Hippocampal formation (tissue), 2 donors: ENCODE results near the gene SSNA1.
A peak's percentile ranks its signal among the peaks of the same experiment; 100 is the strongest.

Experiments
- DNase-seq, 2 donors: peaks; one replicate each; lab custom pipeline; 2025; lab: John Stamatoyannopoulos, UW

Gene SSNA1

DNA sequence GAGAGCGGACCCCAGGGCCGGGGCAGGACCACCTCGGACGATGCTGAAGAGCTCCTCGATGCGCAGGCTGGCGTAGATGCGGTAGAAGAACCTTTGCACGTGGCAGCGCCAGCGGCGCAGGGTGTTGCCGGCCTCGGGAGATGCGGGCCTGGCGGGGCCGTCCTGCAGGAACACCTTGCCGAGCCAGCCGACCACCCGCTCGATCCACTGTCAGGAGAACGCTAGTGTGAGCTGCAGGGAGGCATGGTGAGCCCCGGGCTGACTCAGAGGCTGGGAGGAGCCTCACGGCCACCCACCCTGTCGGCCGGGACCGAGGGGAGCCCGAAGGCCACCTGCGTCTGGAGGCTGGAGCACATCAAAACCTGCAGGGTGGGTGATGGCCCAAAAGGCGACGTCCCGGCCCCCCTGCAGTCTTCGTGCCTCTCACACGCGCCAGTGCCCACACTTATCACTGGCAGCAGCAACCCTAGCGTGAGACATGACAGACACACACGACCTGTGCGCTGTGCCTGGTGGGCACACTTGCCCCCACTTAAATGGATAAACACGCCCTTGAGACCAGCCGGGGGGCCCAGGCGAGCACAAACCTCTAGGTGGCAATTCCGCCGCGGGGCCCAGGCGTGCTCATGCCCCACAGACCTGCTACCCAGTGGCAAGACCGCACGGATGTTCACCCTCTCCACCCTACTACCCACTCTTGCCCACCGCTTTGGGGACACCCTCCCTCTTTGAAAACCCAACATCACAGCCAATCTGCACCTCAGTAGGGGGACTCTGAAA lies 3.4 kb upstream of the SSNA1 start:
- no peak for DNase-seq

DNA sequence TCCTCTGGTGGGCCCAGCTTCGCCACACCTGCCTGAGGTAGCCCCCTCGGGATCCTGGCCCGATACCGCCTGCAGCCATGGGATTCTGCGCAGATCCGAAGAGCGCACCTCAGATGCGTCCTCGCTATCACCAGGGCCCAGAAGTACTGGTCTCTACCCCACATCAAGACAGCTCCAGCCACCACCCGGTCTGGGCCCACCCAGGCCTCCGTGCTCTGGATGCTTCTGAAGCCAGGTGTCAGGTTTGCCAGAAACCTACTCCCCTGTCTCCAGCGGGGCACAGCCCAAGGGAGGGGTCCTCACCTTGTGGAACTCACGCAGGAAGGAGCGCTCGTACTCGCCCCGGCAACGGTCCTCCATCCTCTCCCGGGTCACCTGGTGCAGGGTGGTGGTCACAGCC lies 2.6 kb upstream of the SSNA1 start:
- no peak for DNase-seq

DNA sequence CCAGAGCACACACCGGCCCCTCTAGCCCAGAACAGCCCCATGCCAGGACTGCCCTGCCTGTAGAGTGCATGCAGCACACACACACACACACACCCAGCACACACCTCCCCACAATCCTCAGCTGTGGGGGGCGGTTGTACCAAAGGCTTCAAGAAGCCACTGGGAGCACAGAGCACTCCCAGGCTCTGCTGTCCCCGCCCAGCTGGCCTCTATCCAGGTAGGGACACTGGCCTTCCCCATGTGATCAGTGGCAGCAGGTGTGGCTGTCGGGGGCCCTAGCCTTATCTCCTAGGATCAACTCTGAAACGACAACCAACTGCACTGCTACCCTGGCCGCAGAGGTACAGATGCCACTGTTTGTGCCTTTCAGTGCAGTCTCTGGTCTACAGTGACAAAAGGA lies 2.1 kb upstream of the SSNA1 start:
- DNase-seq, result no peak

DNA sequence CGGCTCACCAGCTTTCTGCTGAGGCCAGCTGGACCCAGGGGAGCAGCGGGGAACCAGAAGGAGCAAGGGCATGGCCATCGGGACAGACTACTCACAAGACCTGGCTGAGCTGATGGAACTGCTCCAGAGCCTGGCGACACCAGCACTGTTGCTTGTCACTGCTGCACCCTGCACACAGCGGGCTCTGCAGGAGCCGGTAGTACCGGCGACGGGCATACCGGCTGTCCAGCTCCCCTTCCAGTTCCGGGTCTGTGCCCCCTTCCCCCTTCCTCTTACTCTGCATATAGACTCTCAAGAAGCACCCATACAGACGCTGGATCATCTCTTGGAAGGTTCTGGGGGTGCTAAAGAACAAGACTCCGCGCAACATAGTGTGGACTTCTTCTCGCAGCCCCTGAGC lies 1.1 kb upstream of the SSNA1 start:
- DNase-seq, result no peak

DNA sequence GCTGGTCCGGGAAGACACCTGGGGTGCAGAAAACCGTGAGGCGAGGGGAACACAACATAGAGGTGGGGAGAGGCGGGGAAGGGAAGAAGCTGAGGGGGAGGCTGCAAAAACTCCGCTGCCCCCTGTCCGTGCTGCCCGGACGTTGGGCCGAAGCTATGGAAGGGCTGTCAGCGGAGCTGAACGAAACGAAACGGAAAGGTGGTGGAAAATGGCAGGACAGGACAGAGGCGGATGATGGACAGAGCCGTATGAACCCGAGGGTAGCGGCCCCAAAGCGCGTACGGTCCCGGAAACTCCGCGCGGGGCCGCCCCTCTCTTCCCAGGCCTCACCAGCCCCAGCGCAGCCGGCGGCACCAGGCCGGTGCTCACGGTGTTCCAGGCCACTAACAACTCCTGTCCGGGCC lies 388 bp upstream of the SSNA1 start:
- no peak for DNase-seq

DNA sequence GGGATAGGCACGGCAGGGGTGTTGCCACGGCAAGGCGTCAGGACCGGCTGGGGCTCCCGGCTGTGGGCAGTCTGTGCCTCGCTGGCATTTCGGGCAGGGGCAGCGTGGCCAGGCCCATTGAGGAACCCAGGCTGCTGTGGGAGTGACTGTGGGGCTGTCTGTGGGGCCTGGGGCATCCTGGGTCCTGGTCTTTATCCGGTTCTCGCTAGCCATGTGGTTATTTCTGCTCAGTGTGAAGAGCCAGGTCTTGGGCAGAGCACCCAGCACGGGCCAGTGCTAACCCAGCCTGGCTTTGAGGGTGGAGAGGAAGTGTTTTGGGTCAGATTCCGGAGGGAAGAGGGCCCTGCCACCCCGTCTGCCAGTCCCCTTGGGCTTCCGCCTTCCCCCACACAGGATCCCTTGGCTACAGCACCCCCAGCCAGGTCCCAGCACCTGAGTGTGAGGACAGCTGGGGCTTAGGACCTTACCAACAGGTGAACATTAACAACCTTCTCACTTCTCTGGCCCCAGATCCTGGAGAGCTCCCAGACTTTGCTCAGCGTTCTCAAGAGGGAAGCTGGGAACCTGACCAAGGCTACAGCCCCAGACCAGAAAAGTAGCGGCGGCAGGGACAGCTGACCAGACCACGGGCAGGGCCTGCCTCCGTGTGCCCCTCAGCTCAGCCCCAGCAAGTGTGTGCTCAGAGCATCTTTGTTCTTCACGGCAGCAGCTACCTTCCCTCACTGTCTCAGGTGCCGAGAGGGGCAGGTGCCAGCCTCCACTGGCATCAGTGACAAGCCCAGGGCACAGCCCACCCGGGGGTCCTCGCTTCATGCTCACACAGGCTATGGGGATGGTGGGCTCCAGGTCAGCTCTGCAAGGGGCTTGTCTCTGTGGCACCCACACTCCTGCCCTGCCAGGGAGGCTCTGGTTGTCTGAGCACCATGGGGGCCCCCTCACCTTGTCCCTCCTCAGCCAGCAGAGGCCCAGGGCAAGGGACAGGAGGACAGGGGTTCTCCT lies 1.1 kb downstream of the SSNA1 start:
- no peak for DNase-seq

DNA sequence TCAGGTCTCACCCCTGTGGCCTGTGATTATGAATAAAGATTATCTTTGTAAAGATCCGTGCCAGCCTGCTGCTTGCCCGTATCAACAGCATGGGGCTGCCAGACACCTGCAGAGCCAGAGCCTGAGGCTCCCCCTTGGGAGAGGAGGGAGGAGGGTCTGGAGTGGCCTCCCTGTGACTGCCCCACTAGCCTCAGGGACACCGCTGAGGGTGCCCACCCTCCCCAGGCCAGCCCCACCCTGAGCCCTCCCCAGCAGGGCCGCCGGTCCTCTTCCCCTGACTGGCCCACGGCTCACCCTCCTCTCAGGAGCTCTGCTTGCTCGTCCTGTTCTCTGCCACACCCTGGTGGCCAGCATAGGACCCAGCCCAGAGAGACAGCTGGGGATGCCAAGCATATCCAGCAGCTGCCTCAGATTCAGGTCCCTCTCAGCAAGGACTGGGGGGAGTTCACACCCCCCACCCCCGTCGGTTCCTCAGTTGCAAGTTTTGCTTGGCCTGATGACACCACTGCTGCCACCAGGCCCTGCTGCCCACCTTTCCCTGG lies 1.9 kb downstream of the SSNA1 start:
- DNase-seq, result no peak

DNA sequence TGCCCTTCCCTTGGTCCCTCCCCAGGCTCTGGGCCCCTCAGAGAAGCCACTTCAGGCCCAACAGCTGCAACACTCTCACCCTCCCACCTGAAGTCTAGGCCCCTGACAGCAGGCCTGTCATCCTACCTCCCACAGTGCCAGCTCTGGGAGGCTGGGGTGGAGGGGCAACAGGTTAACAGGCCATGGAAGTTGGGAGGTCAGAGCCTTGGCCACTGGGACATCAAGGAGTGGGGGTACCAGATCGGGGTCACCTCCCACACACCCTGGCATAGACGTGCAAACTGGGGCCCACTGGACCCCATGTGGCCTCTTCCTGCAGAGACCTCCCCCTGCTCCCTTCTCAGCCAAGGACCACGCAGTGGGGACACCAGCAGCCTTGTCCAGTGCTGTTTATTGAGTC lies 2.8 kb downstream of the SSNA1 start:
- DNase-seq, result no peak

DNA sequence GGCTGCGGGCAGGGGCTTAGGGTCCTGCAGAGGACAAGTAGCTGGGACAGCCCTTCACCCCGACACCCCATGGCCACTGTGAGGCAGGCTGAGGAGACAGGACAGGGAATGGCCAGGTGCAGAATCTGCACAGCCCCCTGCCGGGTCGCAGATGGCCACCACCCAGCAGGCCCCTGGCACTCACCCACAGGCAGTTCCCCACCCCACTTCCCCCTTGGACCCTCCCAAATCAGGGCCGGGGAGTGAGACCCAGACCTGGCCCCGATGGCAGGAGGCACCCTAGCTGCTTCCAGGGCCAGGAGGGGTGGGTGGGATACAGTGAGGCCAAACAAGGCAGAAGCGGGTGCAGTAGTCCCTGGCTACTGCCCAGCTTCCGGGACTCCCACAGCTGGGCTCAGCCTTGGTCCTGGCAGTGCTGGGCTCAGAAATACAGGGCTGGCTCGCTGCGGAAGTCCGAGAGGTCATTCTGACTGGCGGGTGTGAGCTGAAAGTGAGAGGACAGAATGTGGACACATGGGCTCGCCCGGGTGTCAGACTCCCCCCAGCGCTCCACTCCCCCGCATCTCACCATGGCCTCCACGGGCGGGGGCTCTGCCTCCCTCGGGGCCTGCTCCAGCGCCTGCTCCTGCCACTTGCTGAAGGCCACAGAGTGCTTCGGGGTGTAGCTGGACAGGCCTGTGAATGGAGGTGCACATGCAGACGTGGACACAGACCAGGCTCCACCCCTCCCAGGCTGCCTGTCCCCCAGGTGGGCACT lies 3.4 kb downstream of the SSNA1 start:
- DNase-seq, result peak; percentile 57 to 74

DNA sequence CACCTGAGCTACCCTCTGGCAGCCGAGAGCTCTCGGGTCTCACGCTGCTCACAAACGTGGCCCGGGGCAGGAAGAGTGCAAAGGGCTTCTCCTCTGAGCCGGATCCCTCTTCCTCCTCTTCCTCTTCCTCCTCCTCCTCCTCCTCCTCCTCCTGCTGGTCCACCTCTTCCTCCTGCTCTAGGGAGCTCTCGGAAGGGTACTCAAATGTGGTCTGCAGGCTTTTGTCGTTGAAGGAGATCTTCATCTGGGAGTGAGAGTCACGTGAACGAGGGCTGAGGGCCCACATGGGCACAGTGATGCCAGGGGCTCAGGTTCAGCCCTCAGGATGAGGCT lies 3.9 kb downstream of the SSNA1 start:
- no peak for DNase-seq

DNA sequence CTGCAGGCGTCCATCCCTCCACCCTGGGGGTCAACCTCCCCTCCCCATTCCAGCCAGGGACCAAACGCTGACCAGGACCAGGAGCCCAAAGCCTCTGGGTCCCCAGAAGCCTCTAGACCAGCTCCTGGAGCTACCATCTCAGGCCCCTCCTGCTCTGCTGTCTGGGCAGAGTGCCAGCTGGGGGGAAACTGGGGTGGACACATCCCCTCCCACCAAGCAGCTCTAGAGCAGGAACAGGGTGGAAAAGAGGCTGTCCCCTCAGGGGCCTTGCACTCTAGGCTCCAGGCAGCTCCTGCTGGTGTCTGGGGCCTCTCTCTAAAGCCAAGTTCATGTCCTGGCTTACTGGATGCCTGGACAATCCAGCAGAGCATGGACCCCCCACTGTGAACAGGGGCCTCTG lies 4.4 kb downstream of the SSNA1 start:
- no peak for DNase-seq

DNA sequence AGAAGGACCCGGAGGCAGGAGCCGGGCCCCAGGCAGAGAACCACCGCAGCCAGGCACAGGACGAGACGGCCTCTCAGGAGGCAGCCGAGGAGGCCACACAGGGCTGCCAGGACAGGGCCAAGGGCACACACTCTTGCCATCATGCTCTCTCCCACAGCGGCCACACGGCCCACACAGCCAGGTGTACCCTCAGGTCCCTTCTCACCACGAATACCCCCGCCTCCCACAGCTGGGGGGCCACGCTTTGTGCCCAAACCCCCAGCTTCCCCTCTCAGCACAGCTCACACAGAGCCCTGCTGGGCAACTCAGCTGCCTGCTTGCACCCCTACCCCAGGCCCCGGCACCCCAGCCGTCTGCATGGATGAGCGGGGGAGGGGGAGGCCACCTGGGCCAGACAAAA lies 5.3 kb downstream of the SSNA1 start:
- DNase-seq, result no peak

DNA sequence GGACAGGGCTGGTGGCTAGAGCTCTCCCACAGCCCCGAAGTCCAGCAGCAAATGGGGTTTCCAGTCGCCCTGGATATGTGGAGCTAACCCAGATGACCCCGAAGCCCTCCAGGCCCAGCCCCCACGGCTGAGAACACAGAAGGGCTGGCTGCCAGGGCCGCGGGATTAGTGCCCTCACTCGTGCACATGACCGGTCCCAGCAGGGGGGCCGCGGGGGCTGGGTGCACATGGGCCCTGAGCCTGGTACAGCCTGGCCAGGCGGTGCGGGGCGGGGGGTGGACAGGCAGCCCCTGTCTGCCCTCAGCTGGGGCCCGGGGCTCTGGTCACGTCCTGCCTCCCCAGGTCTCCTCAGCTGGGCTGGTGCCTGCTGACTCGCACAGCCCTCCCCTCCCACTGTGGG lies 5.9 kb downstream of the SSNA1 start:
- peak; percentile 86 to 93 for DNase-seq

DNA sequence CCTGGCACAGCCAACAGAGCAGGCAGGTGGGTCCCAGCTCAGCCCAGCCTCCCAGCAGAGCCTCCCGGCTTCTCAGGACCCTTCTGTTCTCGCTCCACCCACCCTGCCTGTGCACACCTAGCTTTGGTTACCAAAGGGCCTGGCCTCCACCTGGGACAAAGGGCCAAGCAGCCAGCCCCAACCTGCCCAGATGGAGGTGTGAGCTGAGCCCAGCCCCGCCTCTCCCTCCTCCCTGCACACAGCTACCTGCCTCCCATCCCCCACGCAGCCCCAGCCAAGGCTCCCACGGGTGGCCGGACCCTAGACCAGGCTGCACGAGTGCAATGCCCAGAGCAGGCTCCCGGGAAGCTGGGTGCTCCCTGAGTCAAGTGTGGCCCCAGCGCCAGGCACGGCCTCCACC lies 6.4 kb downstream of the SSNA1 start:
- no peak for DNase-seq

DNA sequence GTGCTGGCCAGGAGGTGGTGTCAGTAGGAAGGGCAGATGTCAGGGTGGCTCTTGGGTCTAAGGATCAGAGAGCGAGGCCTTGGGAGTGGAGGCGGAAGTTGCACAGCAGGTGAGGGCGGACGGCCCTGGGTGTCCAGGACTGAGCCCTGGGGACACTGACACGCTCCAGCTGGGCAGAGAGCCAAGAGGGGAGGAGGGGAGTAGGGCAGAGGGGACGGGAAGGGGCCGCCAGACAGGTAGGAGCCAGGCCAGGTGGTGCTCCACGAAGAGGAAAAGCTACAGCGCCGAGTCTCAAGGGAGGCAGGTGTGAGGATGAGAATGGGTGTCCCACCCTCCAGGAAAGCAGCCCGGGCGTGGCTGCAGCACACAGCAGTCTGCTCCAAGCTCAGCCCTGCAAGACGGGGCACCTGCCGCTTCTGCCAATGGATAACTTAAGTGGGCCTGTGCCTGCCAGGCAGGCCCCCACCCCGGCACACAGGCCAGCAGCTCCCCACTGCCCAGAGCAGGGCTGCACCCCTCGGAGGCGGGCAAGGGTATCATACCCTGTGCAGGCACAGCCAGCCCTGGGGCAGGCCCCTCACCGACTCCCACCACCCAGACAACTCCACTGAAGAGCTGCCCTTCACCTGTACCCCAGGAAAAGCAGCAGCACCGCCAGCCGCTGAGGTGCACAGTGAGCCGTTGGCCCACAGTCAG lies 7.2 kb downstream of the SSNA1 start:
- DNase-seq, result no peak

DNA sequence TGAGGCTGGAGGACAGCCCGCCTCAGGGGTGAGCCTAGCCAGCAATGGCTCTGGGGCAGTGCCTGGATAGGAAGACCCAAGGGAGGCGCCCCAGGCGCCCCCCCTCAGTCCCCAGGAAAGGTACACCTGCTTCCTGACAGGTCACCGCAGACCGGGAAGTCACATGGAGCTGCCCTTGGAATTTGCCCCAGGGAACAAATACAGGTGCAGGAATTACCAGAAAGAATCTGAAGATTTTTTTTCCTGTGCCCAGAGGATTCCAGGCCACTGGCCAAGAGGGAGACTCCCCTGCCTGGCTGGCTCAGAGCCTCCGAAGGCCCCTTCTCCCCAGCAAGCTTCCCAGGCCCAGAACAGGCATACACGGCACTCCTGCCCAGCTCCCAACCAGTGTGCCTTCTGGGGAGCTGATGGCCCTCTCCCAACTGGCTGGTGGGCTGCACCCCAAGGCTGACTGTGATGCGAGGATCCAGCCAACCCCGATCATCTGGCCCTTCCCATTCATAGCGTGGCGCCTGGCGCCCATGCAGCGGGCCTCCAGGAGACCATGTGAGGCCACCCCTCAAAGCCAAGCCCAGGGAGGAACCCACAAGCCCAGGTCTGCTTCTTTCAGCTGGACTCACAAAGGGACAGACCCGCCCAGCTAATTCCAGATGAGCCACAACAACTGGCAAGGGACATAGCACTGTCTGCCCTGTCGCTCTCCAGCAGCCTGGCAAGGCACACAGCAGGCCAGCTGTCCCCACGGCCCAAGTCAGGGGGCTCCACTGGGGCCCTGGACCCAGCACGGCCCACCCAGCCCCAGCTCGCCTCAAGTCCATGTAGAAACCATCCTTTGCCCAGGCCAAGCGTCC lies 9.8 kb downstream of the SSNA1 start:
- DNase-seq, result no peak

DNA sequence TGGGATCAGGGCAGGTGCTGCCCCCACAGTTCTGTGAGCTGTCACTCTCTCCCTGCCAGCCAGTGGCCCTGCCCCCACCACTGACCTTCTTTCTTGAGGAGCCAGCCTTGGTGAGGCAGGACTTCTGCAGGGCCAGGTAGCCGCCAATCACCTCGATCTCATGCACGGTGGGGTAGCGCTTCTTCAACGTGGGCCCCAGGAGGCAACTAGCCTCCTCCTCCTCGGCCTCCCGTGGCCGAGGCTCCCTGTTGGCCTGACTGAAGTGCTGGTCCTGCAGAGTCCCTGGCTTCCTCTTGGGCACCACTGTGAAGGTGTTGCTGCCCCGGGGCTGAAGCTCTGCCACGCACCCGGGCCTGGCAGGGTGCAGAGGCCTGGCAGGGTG lies 10.4 kb downstream of the SSNA1 start:
- no peak for DNase-seq

DNA sequence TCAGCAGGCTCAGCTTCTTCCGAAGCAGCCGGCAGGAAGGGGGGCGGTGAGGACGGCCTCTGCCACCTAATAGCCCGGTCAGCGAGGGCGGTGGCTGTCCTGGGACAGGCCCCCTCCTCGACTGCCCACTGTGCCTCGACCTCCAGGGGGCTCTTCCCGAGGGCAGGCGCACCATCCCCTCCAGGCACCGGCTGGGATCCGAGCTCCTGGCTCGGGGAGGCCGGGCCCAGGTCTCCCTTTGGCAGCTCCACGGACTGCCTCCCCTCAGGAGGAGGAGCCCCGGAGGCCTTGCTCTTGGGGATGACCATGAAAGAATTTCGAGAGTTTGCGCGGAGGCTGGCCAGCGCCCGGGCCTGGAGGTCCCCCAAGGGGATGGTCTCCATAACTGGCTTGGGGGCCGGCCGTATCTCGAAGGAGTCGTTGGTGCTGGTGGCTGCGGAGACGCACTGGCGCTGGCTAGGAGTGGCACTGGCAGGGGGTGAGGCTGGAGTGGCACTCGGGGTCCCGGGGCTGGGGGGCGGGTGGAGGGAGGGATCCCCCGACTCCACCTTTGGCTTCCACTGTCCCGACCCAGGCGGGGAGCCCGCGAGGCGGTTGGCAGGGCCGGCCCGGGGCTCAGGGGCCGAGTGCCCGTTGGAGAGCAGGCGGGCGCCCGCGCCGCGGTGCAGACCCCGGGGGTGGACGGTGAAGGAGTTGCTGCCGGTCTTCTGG lies 11.1 kb downstream of the SSNA1 start:
- no peak for DNase-seq

DNA sequence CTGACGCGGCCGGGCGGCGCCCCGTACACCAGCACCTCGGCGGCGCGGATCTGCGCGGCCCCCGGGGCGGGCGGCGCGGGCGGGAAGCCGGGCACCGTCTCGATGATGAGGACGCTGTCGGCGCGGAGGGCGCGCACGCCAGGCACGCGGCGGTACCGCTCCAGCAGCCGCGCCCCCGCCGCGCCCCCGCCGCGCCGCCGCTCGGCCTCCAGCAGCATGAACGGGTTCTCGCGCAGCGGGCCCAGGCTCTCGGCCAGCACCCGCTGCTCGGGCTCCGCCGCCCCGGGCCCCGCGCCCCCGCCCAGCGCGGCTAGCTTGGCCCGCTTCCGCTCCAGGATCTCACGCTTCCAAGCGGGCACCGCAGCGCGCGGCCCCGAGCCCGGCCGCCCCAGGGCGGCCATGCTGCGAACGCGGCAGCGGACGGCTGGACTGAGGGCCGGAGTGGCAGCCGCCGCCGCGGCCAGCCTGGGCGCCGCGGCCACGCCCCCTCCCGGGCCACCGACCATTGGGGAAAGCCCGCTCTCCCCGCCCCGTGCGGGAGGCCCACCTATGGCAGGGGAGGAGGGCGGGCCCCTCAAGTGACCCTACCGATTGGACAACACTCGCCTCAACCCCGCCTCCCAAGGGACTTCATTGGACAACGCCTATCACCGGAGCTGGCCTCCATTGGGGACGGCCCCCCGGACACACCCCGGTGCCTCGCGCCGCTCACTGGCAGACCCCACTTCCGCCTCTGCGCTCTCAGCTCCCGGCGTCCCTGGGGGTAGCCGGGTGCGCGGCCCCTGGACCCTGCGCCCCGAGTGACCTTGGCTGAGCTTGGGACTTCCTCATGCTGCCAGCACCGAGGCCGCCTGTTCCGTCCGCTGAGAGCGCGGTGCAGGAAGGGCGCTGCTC lies 12.1 kb downstream of the SSNA1 start, which contains the start of gene TPRN:
Gene TPRN, minus strand, starts transcription at position 431 of the 894 bp plus-strand sequence. Its CDS starts 30 bp downstream, at position 401.
- peak; percentile 98 to 99 for DNase-seq
